Prostate gland (tissue), 2 donors: ENCODE measurements around the gene TCERG1L.

Experiments
- POLR2A ChIP-seq: fragments of 450-650 bp; IDR thresholded peaks from one replicate; pipeline ENCODE4 v1.6.1; 2016; ENCODE audit warnings: antibody characterized with exemption, mild to moderate bottlenecking
- POLR2AphosphoS5 ChIP-seq: sonication (generic); formaldehyde crosslinking; IDR thresholded peaks from one replicate; pipeline ENCODE4 v1.6.1; 2017; ENCODE audit warnings: antibody characterized with exemption
- TF ChIP-seq, protein P1 (sequence below), 4 experiments: fragments of 200-600 bp in 2 of 4; fragments of 450-650 bp in 2 of 4; sonication (generic) in 2 of 4; IDR thresholded peaks; 1 replicate in 3 of 4; 2 replicates in 1 of 4; pipeline ENCODE4 v1.5.1; 2016 to 2019; ENCODE audit warnings: antibody characterized with exemption in 4 of 4, mild to moderate bottlenecking in 2 of 4, moderate library complexity in 2 of 4

DNA sequence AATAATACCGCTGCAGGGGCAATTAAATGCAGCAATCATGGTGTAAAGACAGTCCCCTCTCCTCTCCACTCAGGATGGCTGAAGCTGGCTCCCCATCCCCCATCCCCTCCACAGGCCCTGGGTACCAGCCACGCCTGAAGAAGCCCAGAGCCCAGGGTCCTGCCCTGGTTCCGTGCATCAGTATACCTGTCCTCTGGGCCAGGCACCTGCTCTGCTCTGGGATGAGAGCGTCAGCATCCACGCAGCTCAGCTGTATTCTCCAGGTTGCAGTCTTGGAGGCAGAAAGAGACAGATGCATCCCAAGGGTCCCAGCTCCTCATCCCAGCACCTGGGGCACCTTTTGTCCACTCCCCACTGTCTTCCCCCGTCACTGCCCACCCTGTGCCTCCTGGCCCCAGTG is 233.8 kb downstream of the TCERG1L start:
- TF ChIP-seq, protein P1, sequence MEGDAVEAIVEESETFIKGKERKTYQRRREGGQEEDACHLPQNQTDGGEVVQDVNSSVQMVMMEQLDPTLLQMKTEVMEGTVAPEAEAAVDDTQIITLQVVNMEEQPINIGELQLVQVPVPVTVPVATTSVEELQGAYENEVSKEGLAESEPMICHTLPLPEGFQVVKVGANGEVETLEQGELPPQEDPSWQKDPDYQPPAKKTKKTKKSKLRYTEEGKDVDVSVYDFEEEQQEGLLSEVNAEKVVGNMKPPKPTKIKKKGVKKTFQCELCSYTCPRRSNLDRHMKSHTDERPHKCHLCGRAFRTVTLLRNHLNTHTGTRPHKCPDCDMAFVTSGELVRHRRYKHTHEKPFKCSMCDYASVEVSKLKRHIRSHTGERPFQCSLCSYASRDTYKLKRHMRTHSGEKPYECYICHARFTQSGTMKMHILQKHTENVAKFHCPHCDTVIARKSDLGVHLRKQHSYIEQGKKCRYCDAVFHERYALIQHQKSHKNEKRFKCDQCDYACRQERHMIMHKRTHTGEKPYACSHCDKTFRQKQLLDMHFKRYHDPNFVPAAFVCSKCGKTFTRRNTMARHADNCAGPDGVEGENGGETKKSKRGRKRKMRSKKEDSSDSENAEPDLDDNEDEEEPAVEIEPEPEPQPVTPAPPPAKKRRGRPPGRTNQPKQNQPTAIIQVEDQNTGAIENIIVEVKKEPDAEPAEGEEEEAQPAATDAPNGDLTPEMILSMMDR (IDR thresholded peaks at IDR 0.05), result no peak
- TF ChIP-seq POLR2A (no peak), POLR2AphosphoS5 (no peak)
